Osteoblast (primary cell): ENCODE data around the gene MDM4. TPM values are rescaled to one million over a fixed set of nuclear protein-coding genes. Genes with fewer than 3 reads are reported as not detected.

Source experiments
- DNase-seq: peaks from one replicate; pipeline ENCODE4 v3.0.0; 2011; ENCODE audit warnings: low spot score, mixed read lengths; ENCODE audit not compliant: insufficient read length; ENCODE audit errors: missing footprints
- H2AFZ ChIP-seq: 2 replicates; pipeline ENCODE4 v1.6.0; 2011; ENCODE audit warnings: mild to moderate bottlenecking, low read length
- H3K27ac ChIP-seq: 2 replicates; pipeline ENCODE4 v1.5.1; 2011; ENCODE audit warnings: mild to moderate bottlenecking, low read depth, low read length, moderate library complexity
- H3K27me3 ChIP-seq: 2 replicates; pipeline ENCODE4 v1.6.0; 2012; ENCODE audit warnings: mild to moderate bottlenecking, control low read depth, inconsistent platforms, low read length, moderate library complexity; ENCODE audit not compliant: insufficient read depth
- H3K36me3 ChIP-seq: 2 replicates; pipeline ENCODE4 v1.5.1; 2011; ENCODE audit warnings: mild to moderate bottlenecking, low read length, control low read depth, moderate library complexity; ENCODE audit not compliant: insufficient read depth
- H3K4me1 ChIP-seq: 2 replicates; pipeline ENCODE4 v1.5.1; 2011; ENCODE audit warnings: mild to moderate bottlenecking, low read length, control low read depth, moderate library complexity; ENCODE audit not compliant: insufficient read depth
- H3K4me2 ChIP-seq: 2 replicates; pipeline ENCODE4 v1.6.0; 2011; ENCODE audit warnings: mild to moderate bottlenecking, low read length; ENCODE audit not compliant: insufficient read depth
- H3K4me3 ChIP-seq: fragments of 200-600 bp; sonication (generic); 3 replicates; pipeline ENCODE4 v1.5.1; 2012; ENCODE audit warnings: mild to moderate bottlenecking, low read length, inconsistent platforms; ENCODE audit not compliant: insufficient read depth
- H3K79me2 ChIP-seq: 2 replicates; pipeline ENCODE4 v1.6.0; 2012; ENCODE audit warnings: mild to moderate bottlenecking, low read length, control low read depth, inconsistent platforms; ENCODE audit not compliant: insufficient read depth
- H3K9me3 ChIP-seq: 2 replicates; pipeline ENCODE4 v1.5.1; 2011; ENCODE audit warnings: low read depth, low read length, control low read depth
- H4K20me1 ChIP-seq: 2 replicates; pipeline ENCODE4 v1.6.0; 2012; ENCODE audit warnings: mild to moderate bottlenecking, low read length, control low read depth; ENCODE audit not compliant: insufficient read depth
- small RNA-seq: library from RNA; depleted of rRNA; stranded (forward); fragments of <200 nt; gene quantifications from one replicate; pipeline ENCODE3, GENCODE V24; 2012
- total RNA-seq: library from RNA; depleted of rRNA; stranded (reverse); fragments of >200 nt; gene quantifications from 2 replicates; pipeline ENCODE4 v1.2.3, GENCODE V29; 2012
- TF ChIP-seq, protein P1 (sequence below): IDR thresholded peaks from 2 replicates; pipeline ENCODE4 v1.5.1; 2011; ENCODE audit warnings: mild to moderate bottlenecking, low read depth, low read length, moderate library complexity; ENCODE audit errors: extremely low read depth

The MDM4 gene
- total RNA-seq, 1 donor, result 40.2 TPM

GRCh38 chr1:204600968-204601367 is 84.8 kb downstream of the MDM4 start:
- DNase-seq, result no peak
- no peaks in the 10 kb centered on the region for H3K36me3 ChIP-seq
- H3K27me3 ChIP-seq, result peaks cover 27% of the 10 kb centered on the region
- no peak overlapping the region for H2AFZ ChIP-seq
- no peaks in the 10 kb centered on the region for H4K20me1 ChIP-seq
- H3K4me1 ChIP-seq, result no peaks in the 10 kb centered on the region
- no peaks in the 10 kb centered on the region for H3K9me3 ChIP-seq
- TF ChIP-seq, protein P1, sequence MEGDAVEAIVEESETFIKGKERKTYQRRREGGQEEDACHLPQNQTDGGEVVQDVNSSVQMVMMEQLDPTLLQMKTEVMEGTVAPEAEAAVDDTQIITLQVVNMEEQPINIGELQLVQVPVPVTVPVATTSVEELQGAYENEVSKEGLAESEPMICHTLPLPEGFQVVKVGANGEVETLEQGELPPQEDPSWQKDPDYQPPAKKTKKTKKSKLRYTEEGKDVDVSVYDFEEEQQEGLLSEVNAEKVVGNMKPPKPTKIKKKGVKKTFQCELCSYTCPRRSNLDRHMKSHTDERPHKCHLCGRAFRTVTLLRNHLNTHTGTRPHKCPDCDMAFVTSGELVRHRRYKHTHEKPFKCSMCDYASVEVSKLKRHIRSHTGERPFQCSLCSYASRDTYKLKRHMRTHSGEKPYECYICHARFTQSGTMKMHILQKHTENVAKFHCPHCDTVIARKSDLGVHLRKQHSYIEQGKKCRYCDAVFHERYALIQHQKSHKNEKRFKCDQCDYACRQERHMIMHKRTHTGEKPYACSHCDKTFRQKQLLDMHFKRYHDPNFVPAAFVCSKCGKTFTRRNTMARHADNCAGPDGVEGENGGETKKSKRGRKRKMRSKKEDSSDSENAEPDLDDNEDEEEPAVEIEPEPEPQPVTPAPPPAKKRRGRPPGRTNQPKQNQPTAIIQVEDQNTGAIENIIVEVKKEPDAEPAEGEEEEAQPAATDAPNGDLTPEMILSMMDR, result peak; percentile 24
- no peak overlapping the region for H3K27ac ChIP-seq
- no peak overlapping the region for H3K4me3 ChIP-seq
- H3K79me2 ChIP-seq, result no peaks in the 10 kb centered on the region
- no peak overlapping the region for H3K4me2 ChIP-seq

DNA sequence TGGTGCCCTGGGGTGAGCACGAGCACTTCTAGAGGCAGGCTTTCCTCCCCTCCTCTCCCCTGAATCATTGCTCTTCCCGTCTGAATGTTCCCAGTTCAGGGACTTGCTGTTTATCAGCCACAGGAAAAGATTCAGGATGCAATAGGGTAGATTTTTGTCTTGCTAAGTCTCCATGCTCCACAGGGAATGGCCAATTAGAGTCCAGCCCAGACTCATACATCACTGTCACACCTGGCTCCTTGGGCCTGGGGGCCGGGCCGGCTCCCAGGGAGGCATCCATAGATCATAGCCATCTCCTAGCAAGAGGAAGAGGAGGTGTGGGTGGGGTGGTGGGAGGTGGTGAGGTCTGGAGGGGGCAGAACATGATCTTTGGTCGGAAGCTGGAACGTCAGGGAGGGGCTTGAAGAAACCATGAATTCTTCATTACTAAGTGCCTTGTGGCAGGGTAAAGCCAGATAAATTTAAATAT is 85.9 kb downstream of the MDM4 start:
- Histone ChIP-seq H3K27ac (no peak overlapping the region), H3K79me2 (no peaks in the 10 kb centered on the region), H3K9me3 (no peaks in the 10 kb centered on the region), H3K4me3 (no peak overlapping the region), H4K20me1 (no peaks in the 10 kb centered on the region), H3K4me1 (no peaks in the 10 kb centered on the region), H3K4me2 (no peak overlapping the region), H3K27me3 (peaks cover 30% of the 10 kb centered on the region), H2AFZ (no peak overlapping the region), H3K36me3 (no peaks in the 10 kb centered on the region)
- DNase-seq, result no peak
- TF ChIP-seq, protein P1, result no peak

GRCh38 chr1:204602871-204603542 is 86.8 kb downstream of the MDM4 start:
- DNase-seq, result no peak
- Histone ChIP-seq H3K27ac (no peak overlapping the region), H3K79me2 (no peaks in the 10 kb centered on the region)

DNA sequence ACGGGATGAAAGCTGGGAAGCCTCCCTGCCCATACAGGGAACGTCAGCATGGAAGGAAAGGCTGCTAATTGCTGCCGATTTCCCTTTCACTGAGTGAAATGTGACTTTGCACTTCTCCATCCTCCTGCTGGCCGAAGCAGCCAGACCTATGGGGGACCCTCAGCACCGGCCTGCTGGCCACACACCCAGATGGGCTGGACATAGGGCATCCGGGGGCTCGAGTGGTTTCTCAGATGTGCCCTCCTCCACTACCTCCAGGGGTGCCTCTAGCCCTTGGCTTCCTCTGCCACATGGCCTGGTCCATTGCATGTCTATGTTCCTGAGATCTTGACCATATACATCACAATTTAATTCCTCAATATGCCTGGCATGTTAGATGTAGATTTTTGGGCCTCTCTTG is 89.6 kb downstream of the MDM4 start:
- H2AFZ ChIP-seq, result no peak overlapping the region

More at GRCh38 chr1:204602871-204603542, 86.8 kb downstream of the MDM4 start:
- no peaks in the 10 kb centered on the region for H3K36me3 ChIP-seq
- H3K27me3 ChIP-seq, result peaks cover 35% of the 10 kb centered on the region
- H3K4me2 ChIP-seq, result no peak overlapping the region
- no peak overlapping the region for H3K4me3 ChIP-seq
- H2AFZ ChIP-seq, result no peak overlapping the region
- no peaks in the 10 kb centered on the region for H3K4me1 ChIP-seq
- H4K20me1 ChIP-seq, result no peaks in the 10 kb centered on the region
- TF ChIP-seq, protein P1, result no peak
- no peaks in the 10 kb centered on the region for H3K9me3 ChIP-seq

More for the DNA sequence above, 89.6 kb downstream of the MDM4 start:
- Histone ChIP-seq H3K9me3 (no peaks in the 10 kb centered on the region), H3K4me2 (no peak overlapping the region), H3K4me1 (no peaks in the 10 kb centered on the region), H3K27me3 (peaks cover 57% of the 10 kb centered on the region), H3K4me3 (no peak overlapping the region), H4K20me1 (no peaks in the 10 kb centered on the region), H3K36me3 (no peaks in the 10 kb centered on the region), H3K27ac (no peak overlapping the region), H3K79me2 (no peaks in the 10 kb centered on the region)
- TF ChIP-seq, protein P1, result no peak
- no peak for DNase-seq

Small RNA genes within 50 kb of the gene (small RNA-seq; reads per million reads assigned to genes)
- gene RNA5SP74, result 1.2 reads per million, percentile 38 among the genes with 10 or more reads in this experiment

Other genes starting within 250 kb of the MDM4 start
- gene PLEKHA6, start 156.5 kb upstream of the MDM4 start, total RNA-seq, result 0.29 and 0.36 TPM in 2 replicates
- 21.5 and 23.9 TPM in 2 replicates for gene PPP1R15B, start 104.6 kb upstream of the MDM4 start, total RNA-seq
- 0.36 and 2.1 TPM in 2 replicates for gene PIK3C2B, start 21.6 kb upstream of the MDM4 start, total RNA-seq
- gene LRRN2, start 169.3 kb downstream of the MDM4 start, total RNA-seq, result under 0.01 TPM in 1 of 2 replicates, not detected in the other